HCT116 (cell line): ENCODE measurements around the gene GAREM2. TPM values are rescaled to one million over a fixed set of nuclear protein-coding genes. Genes with fewer than 3 reads are reported as not detected.

Experiments
- ATAC-seq: fragments of 200-7000 bp; cut with Tn5 transposase; 2 replicates; pipeline ENCODE4 v1.9.1; 2020; ENCODE audit warnings: mild to moderate bottlenecking, moderate library complexity
- BruUV-seq: library from RNA; stranded (reverse); fragments of 400-500 nt; replicated peaks from 2 replicates; lab custom pipeline; 2021; lab: Mats Ljungman, UMichigan
- CTCF ChIA-PET: fragments of 300-600 bp; sonication (Branson Sonifier 250); formaldehyde crosslinking; loops from one replicate; lab custom pipeline; 2021; ENCODE audit warnings: antibody characterized with exemption; lab: Charles Lee
- POLR2A ChIA-PET: fragments of 300-600, 350-600 bp; sonication (Branson Sonifier 250); formaldehyde crosslinking; loops from one replicate; lab custom pipeline; 2021; ENCODE audit warnings: antibody characterized with exemption; lab: Charles Lee
- RAD21 ChIA-PET, 2 experiments: fragments of 300-600 bp; sonication (Branson Sonifier 250); formaldehyde crosslinking; loops; one replicate each; lab custom pipeline; 2023; ENCODE audit warnings: low total read pairs in 2 of 2; ENCODE audit not compliant: uncharacterized antibody in 2 of 2, unreplicated experiment in 2 of 2, low non-redundant PET in 1 of 2; lab: Charles Lee
- DNase-seq: peaks from one replicate; pipeline ENCODE4 v3.0.0-alpha.2; 2010; ENCODE audit warnings: low read depth, low spot score
- H2AFZ ChIP-seq: fragments of 200-600 bp; shearing (Covaris generic), sonication (generic); 2 replicates; pipeline ENCODE4 v1.6.1; 2017; ENCODE audit warnings: low read depth, mixed run types, mixed read lengths, antibody characterized with exemption, low read length; ENCODE audit not compliant: poor library complexity, severe bottlenecking
- H3K27ac ChIP-seq: 2 replicates; pipeline ENCODE4 v1.5.1; 2012; ENCODE audit warnings: low read depth, low read length
- H3K27me3 ChIP-seq: fragments of 200-600 bp; sonication (generic); 2 replicates; pipeline ENCODE4 v1.6.1; 2016; ENCODE audit warnings: mixed run types, low read length, mixed read lengths; ENCODE audit not compliant: insufficient read depth
- H3K36me3 ChIP-seq, 2 experiments: fragments of 200-500 bp in 1 of 2; fragments of 200-600 bp in 1 of 2; sonication (Bioruptor generic) in 1 of 2; sonication (generic) in 1 of 2; 2 replicates each; pipeline versions ENCODE4 v1.5.1 to v1.6.1; 2014 to 2016; ENCODE audit warnings: low read length in 2 of 2, inconsistent platforms in 1 of 2, mixed read lengths in 1 of 2, mixed run types in 1 of 2; ENCODE audit not compliant: insufficient read depth in 2 of 2, control insufficient read depth in 1 of 2
- H3K4me1 ChIP-seq, 2 experiments: fragments of 200-600 bp in 1 of 2; sonication (generic) in 1 of 2; 2 replicates each; pipeline versions ENCODE4 v1.5.1 to v1.6.1; 2012 to 2017; ENCODE audit warnings: low read length in 2 of 2, inconsistent platforms in 1 of 2, mild to moderate bottlenecking in 1 of 2, mixed read lengths in 1 of 2, mixed run types in 1 of 2, moderate library complexity in 1 of 2; ENCODE audit not compliant: insufficient read depth in 2 of 2, control insufficient read depth in 1 of 2
- H3K4me2 ChIP-seq: fragments of 200-600 bp; sonication (generic); 2 replicates; pipeline ENCODE4 v1.6.1; 2017; ENCODE audit warnings: mixed run types, low read length, mixed read lengths
- H3K4me3 ChIP-seq, 2 experiments: fragments of 200-600 bp in 1 of 2; sonication (generic) in 1 of 2; replicated peaks in 1 of 2; 2 replicates each; pipeline ENCODE4 v1.5.1; 2011 to 2016; ENCODE audit warnings: low read length in 2 of 2, control low read depth in 1 of 2, low read depth in 1 of 2, mild to moderate bottlenecking in 1 of 2, mixed read lengths in 1 of 2, mixed run types in 1 of 2
- H3K79me2 ChIP-seq: fragments of 200-600 bp; sonication (generic); 2 replicates; pipeline ENCODE4 v1.6.1; 2017; ENCODE audit warnings: mild to moderate bottlenecking, mixed run types, low read length, moderate library complexity, mixed read lengths; ENCODE audit not compliant: insufficient read depth
- H3K9ac ChIP-seq: fragments of 200-600 bp; sonication (generic); 2 replicates; pipeline ENCODE4 v1.6.1; 2016; ENCODE audit warnings: low read length, mixed read lengths
- H3K9me2 ChIP-seq: fragments of 200-600 bp; sonication (generic), shearing (Covaris generic); 2 replicates; pipeline ENCODE4 v1.6.1; 2017; ENCODE audit warnings: mixed run types, mild to moderate bottlenecking, moderate library complexity; ENCODE audit not compliant: insufficient read depth
- H3K9me3 ChIP-seq, 2 experiments: fragments of 200-500 bp in 1 of 2; fragments of 200-600 bp in 1 of 2; sonication (Bioruptor generic) in 1 of 2; sonication (generic) in 1 of 2; 2 replicates each; pipeline ENCODE4 v1.6.1; 2014 to 2017; ENCODE audit warnings: low read length in 2 of 2, mixed read lengths in 2 of 2, inconsistent platforms in 1 of 2, low read depth in 1 of 2, mild to moderate bottlenecking in 1 of 2, mixed run types in 1 of 2, moderate library complexity in 1 of 2; ENCODE audit not compliant: control insufficient read depth in 1 of 2, insufficient read depth in 1 of 2
- H4K20me1 ChIP-seq: fragments of 200-600 bp; sonication (generic), shearing (Covaris generic); 2 replicates; pipeline ENCODE4 v1.6.1; 2017; ENCODE audit warnings: mixed run types, mild to moderate bottlenecking, moderate library complexity; ENCODE audit not compliant: insufficient read depth
- CBX3 ChIP-seq: IDR thresholded peaks from 2 replicates; pipeline ENCODE4 v1.6.1; 2012; ENCODE audit warnings: low read depth
- CEBPB ChIP-seq: IDR thresholded peaks from 2 replicates; pipeline ENCODE4 v1.6.1; 2012; ENCODE audit warnings: low read depth
- CTCF ChIP-seq, 3 experiments: fragments of 200-600 bp in 1 of 3; sonication (generic) in 1 of 3; IDR thresholded peaks in 2 of 3; conservative IDR thresholded peaks in 1 of 3; 2 replicates each; pipeline ENCODE4 v1.5.1; 2012 to 2017; ENCODE audit warnings: low read depth in 2 of 3, low read length in 2 of 3, antibody characterized with exemption in 1 of 3, borderline replicate concordance in 1 of 3, control low read depth in 1 of 3, mild to moderate bottlenecking in 1 of 3, mixed read lengths in 1 of 3, mixed run types in 1 of 3, moderate library complexity in 1 of 3; ENCODE audit not compliant: insufficient read depth in 1 of 3
- EGR1 ChIP-seq: IDR thresholded peaks from 2 replicates; pipeline ENCODE4 v1.6.1; 2012; ENCODE audit warnings: low read depth
- ELF1 ChIP-seq: IDR thresholded peaks from 2 replicates; pipeline ENCODE4 v1.6.1; 2012; ENCODE audit warnings: low read depth, borderline replicate concordance
- EZH2 ChIP-seq: fragments of 200-600 bp; sonication (generic); IDR thresholded peaks from 2 replicates; pipeline ENCODE4 v1.6.1; 2017; ENCODE audit warnings: antibody characterized with exemption, mixed run types
- EZH2phosphoT487 ChIP-seq: fragments of 200-600 bp; IDR thresholded peaks from 2 replicates; pipeline ENCODE4 v1.6.1; 2018; ENCODE audit warnings: antibody characterized with exemption, borderline replicate concordance
- FOSL1 ChIP-seq: IDR thresholded peaks from 2 replicates; pipeline ENCODE4 v1.6.1; 2012; ENCODE audit warnings: low read depth
- JUND ChIP-seq: IDR thresholded peaks from 2 replicates; pipeline ENCODE4 v1.6.1; 2012
- MAX ChIP-seq: IDR thresholded peaks from 2 replicates; pipeline ENCODE4 v1.6.1; 2012
- POLR2A ChIP-seq: IDR thresholded peaks from 2 replicates; pipeline ENCODE4 v1.7.0; 2011; ENCODE audit warnings: borderline replicate concordance; ENCODE audit not compliant: insufficient read depth, insufficient read length; ENCODE audit errors: extremely low read depth
- POLR2AphosphoS5 ChIP-seq: IDR thresholded peaks from 2 replicates; pipeline ENCODE4 v1.6.1; 2011; ENCODE audit warnings: mild to moderate bottlenecking, low read depth, low read length, moderate library complexity
- RAD21 ChIP-seq: IDR thresholded peaks from 2 replicates; pipeline ENCODE4 v1.6.1; 2012; ENCODE audit warnings: low read depth, mild to moderate bottlenecking
- REST ChIP-seq: IDR thresholded peaks from 2 replicates; pipeline ENCODE4 v1.6.1; 2012; ENCODE audit warnings: low read depth
- SIN3A ChIP-seq: IDR thresholded peaks from 2 replicates; pipeline ENCODE4 v1.6.1; 2012; ENCODE audit warnings: low read depth
- SRF ChIP-seq: IDR thresholded peaks from 2 replicates; pipeline ENCODE4 v1.6.1; 2012; ENCODE audit warnings: low read depth
- YY1 ChIP-seq: IDR thresholded peaks from 2 replicates; pipeline ENCODE4 v1.6.1; 2011; ENCODE audit warnings: low read length, low read depth, moderate library complexity, mild to moderate bottlenecking; ENCODE audit not compliant: insufficient replicate concordance; ENCODE audit errors: extremely low read depth
- ZBTB33 ChIP-seq: IDR thresholded peaks from 2 replicates; pipeline ENCODE4 v1.6.1; 2011; ENCODE audit warnings: mild to moderate bottlenecking, low read length, moderate library complexity; ENCODE audit not compliant: insufficient replicate concordance; ENCODE audit errors: extremely low read depth
- ZNF274 ChIP-seq: fragments of 200-500 bp; sonication (Bioruptor generic); IDR thresholded peaks from 2 replicates; pipeline ENCODE4 v1.6.1; 2014; ENCODE audit warnings: mild to moderate bottlenecking, low read depth, low read length, inconsistent platforms
- intact Hi-C: fragments of 100-400 bp; cut with micrococcal nuclease; formaldehyde crosslinking; loops from 2 replicates; pipeline ENCODE4 v1.10.0; 2022
- total RNA-seq: library from RNA; stranded (reverse); gene quantifications from one replicate; pipeline ENCODE4 v1.2.1, GENCODE V29; 2021; ENCODE audit not compliant: unreplicated experiment

Gene GAREM2
- total RNA-seq, 1 experiment from 2014 or later: 13.3 TPM

- Histone ChIP-seq H3K9me2 (no peaks in the 10 kb centered on the region), H3K79me2 (peaks cover 3% of the 10 kb centered on the region; the same call in 1 of the 2 replicates), H3K4me1 (peaks cover 0 to 2% of the 10 kb centered on the region in 2 experiments; a peak in 1 of 4 replicates), H3K4me3 (no peak overlapping the region), H3K9me3 (no peaks in the 10 kb centered on the region), H3K27ac (no peak overlapping the region), H3K4me2 (no peak overlapping the region), H3K27me3 (no peaks in the 10 kb centered on the region), H3K36me3 (no peaks in the 10 kb centered on the region), H4K20me1 (no peaks in the 10 kb centered on the region), H2AFZ (no peak overlapping the region), H3K9ac (no peak overlapping the region)
- ChIA-PET RAD21 (no interaction called here), CTCF (no interaction called here), POLR2A (no interaction called here)
- ATAC-seq (no peak), DNase-seq (no peak)
- no TSS peak for BruUV-seq
- intact Hi-C loops: no loop called here
- TF ChIP-seq SIN3A (no peak), MAX (no peak), ZBTB33 (no peak), EGR1 (no peak), EZH2phosphoT487 (no peak), SRF (no peak), FOSL1 (no peak), ELF1 (no peak), JUND (no peak), YY1 (no peak), POLR2A (no peak), POLR2AphosphoS5 (no peak), CBX3 (no peak), REST (no peak), CTCF (IDR thresholded peaks at IDR 0.05 in 2 of 3, conservative IDR thresholded peaks at IDR 0.05 in 1 of 3; ENCODE audit: borderline replicate concordance in 1 of 3, insufficient read depth in 1 of 3, low read depth in 2 of 3, low read length in 2 of 3) (no peak), ZNF274 (no peak), CEBPB (no peak), RAD21 (no peak), EZH2 (no peak)
Observed at GRCh38 chr2:26179446-26179913, 6.6 kb downstream of the GAREM2 start.
